Measurements from ENCODE around the gene LDLRAD3.

LDLRAD3 gene

GRCh38 chr11:35954205-35954604 is 10.3 kb downstream of the LDLRAD3 start:
- no peak for DNase-seq (ENCODE audit: low spot score)
- TF ChIP-seq, protein P1, sequence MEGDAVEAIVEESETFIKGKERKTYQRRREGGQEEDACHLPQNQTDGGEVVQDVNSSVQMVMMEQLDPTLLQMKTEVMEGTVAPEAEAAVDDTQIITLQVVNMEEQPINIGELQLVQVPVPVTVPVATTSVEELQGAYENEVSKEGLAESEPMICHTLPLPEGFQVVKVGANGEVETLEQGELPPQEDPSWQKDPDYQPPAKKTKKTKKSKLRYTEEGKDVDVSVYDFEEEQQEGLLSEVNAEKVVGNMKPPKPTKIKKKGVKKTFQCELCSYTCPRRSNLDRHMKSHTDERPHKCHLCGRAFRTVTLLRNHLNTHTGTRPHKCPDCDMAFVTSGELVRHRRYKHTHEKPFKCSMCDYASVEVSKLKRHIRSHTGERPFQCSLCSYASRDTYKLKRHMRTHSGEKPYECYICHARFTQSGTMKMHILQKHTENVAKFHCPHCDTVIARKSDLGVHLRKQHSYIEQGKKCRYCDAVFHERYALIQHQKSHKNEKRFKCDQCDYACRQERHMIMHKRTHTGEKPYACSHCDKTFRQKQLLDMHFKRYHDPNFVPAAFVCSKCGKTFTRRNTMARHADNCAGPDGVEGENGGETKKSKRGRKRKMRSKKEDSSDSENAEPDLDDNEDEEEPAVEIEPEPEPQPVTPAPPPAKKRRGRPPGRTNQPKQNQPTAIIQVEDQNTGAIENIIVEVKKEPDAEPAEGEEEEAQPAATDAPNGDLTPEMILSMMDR (IDR thresholded peaks at IDR 0.05; ENCODE audit: extremely low read depth, missing control alignments) = no peak

DNA sequence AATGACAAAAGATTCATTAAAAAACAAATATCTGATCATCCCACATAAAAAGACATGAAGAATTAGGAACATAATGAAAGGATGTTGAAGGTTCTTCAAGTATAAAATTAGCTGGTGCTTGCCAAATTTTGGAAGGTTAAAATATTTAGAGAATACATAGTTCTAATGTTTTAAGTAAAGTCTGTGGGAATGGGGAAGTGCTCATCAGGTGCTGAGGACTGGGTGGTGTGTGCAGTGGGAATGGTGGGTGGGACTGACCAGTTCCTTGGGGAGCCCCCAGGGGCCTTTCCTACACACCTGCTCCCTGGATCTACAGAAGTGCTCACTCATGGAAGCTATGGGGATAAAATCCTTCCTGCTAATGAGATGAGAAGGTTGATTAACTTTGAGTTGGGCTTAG is 11.8 kb downstream of the LDLRAD3 start:
- TF ChIP-seq, protein P1 (IDR thresholded peaks at IDR 0.05; ENCODE audit: extremely low read depth, missing control alignments) = no peak
- no peak for DNase-seq (ENCODE audit: low spot score)

DNA sequence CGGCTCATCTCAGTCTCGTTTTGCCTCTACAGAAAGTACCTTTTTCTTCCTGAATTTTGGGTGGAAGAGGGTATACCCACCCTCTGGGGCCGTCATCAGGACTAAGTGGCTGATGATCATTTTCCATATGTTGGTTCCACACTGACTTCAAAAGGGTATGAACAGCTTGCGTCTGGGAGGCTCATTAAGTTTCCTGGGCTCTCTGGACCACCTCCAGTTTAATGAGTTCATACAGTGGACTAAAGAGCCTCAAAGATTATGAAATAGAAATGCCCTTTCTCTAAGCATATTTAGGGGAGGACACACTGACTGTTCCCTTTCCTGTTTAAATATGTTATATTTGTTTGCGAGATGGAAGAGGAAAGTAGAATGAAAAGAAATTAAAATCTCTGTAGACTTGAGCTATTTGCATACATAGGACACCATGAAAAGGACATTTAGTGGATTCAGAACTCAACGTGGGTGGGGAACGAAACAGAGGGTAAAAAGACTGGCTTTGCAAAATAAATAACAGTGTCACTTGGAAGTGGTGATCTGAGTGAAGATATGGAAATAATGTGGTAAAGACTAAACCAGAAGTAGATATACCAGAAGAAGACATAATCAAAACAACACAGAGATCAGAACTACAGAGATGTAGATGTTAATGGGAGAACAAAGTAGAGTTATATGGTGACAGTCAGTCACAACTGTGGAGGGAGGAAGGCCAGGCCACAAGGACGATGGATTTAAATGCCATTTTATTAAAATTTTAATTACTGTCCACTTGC is 18.7 kb downstream of the LDLRAD3 start:
- no peak for DNase-seq (ENCODE audit: low spot score)
- TF ChIP-seq, protein P1 (IDR thresholded peaks at IDR 0.05; ENCODE audit: extremely low read depth, missing control alignments) = no peak

GRCh38 chr11:35963911-35964310 is 20.0 kb downstream of the LDLRAD3 start:
- no peak for DNase-seq (ENCODE audit: low spot score)
- TF ChIP-seq, protein P1 (IDR thresholded peaks at IDR 0.05; ENCODE audit: extremely low read depth, missing control alignments) = no peak

DNA sequence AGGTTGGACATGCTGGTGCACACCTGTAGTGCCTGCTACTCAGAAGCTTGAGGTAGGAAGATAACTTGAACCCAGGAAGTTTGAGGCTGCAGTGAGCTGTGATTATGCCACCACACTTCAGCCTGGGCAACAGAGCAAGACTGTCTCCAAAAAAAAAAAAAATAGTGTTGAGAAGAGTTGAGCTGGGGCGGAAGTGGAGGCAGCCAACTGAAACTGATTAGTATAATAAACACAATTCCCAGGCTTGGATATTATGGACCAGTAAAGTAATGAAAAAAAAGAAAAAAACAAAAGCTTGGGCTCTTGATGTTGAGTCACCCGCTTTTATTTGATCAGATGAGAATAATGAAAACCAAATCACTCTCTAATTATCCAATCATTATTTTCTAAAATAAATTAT is 21.0 kb downstream of the LDLRAD3 start:
- TF ChIP-seq, protein P1 (IDR thresholded peaks at IDR 0.05; ENCODE audit: extremely low read depth, missing control alignments) = no peak
- no peak for DNase-seq (ENCODE audit: low spot score)

DNA sequence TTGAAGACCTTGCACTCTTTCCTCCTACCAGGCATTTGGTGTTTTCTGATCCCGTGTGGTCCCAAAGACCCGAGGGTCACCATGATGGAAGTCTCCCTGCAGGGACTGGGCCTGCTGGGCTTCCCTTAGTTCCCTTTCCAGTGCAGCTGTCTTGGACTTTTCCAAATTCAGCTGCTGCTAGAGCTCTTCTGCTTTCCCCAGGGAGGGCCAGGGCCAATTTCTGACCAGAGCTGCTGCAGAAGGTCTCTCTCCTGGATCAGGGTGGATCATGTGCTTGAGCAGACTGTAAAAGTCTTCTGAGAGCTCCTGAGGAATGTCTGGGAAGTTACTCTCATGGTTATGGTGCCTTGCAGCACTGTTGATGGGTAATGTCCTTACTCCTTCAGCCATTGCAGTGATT is 23.2 kb downstream of the LDLRAD3 start:
- DNase-seq (ENCODE audit: low spot score) = no peak

GRCh38 chr11:35968386-35969088 is 24.7 kb downstream of the LDLRAD3 start:
- no peak for DNase-seq (ENCODE audit: low spot score)
- TF ChIP-seq, protein P1 (IDR thresholded peaks at IDR 0.05; ENCODE audit: extremely low read depth, missing control alignments) = no peak

More for the DNA sequence above, 23.2 kb downstream of the LDLRAD3 start:
- TF ChIP-seq, protein P1 (IDR thresholded peaks at IDR 0.05; ENCODE audit: extremely low read depth, missing control alignments) = peak; percentile 4

All from GM20000 (cell line).